ENCODE results near the gene LST1. TPM values are rescaled to one million over a fixed set of nuclear protein-coding genes. Genes with fewer than 3 reads are reported as not detected.
A peak's percentile ranks its signal among the peaks of the same experiment; 100 is the strongest.
"Not testable (repeated sequence)": the region's sequence is repeated elsewhere in the genome, so short reads cannot be mapped to it uniquely, and the experiment has no call there.

The LST1 gene
- total RNA-seq, 1 experiment from 2014 or later = 0.69 TPM

GRCh38 chr6:31548544-31548873, 37.6 kb upstream of the LST1 start (continued):
- TF ChIP-seq REST (IDR thresholded peaks at IDR 0.05; ENCODE audit: low read depth) = no peak

DNA sequence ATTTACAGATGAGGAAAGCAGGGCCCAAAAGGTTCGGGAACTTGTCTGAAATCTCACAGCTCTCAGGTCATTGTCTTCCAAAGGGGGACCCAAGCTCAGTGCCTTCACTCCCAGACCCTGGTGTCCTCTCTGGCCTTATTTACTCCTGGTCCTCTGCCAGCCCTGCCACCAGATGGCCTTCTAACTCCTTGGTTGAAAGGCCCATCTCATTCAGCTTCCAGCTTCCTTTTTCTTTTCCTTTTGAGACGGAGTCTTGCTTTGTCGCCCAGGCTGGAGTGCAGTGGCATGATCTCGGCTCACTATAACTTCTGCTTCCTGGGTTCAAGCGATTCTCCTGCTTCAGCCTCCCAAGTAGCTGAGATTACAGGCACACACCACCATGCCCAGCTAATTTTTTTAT, 34.7 kb upstream of the LST1 start:
- not testable (repeated sequence) for H3K27ac ChIP-seq (ENCODE audit: low read depth, low read length); H4K20me1 ChIP-seq (ENCODE audit: insufficient read depth); ATAC-seq; H3K9me3 ChIP-seq (ENCODE audit: control insufficient read depth in 1 of 2, insufficient read depth in 1 of 2, low read depth in 1 of 2, low read length in 2 of 2); H3K9me2 ChIP-seq (ENCODE audit: insufficient read depth); H3K4me2 ChIP-seq (ENCODE audit: low read length); H3K9ac ChIP-seq (ENCODE audit: low read length); H3K4me3 ChIP-seq (replicated peaks in 1 of 2; ENCODE audit: low read depth in 1 of 2, low read length in 2 of 2); BruUV-seq (replicated peaks); H3K27me3 ChIP-seq (ENCODE audit: insufficient read depth, low read length); H2AFZ ChIP-seq (ENCODE audit: low read depth, low read length, poor library complexity, severe bottlenecking); DNase-seq (ENCODE audit: low read depth, low spot score)
- TF ChIP-seq, protein P1, sequence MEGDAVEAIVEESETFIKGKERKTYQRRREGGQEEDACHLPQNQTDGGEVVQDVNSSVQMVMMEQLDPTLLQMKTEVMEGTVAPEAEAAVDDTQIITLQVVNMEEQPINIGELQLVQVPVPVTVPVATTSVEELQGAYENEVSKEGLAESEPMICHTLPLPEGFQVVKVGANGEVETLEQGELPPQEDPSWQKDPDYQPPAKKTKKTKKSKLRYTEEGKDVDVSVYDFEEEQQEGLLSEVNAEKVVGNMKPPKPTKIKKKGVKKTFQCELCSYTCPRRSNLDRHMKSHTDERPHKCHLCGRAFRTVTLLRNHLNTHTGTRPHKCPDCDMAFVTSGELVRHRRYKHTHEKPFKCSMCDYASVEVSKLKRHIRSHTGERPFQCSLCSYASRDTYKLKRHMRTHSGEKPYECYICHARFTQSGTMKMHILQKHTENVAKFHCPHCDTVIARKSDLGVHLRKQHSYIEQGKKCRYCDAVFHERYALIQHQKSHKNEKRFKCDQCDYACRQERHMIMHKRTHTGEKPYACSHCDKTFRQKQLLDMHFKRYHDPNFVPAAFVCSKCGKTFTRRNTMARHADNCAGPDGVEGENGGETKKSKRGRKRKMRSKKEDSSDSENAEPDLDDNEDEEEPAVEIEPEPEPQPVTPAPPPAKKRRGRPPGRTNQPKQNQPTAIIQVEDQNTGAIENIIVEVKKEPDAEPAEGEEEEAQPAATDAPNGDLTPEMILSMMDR (IDR thresholded peaks at IDR 0.05 in 2 of 3, conservative IDR thresholded peaks at IDR 0.05 in 1 of 3; ENCODE audit: borderline replicate concordance in 1 of 3, insufficient read depth in 1 of 3, low read depth in 2 of 3, low read length in 2 of 3) = peak in 2 of 3 experiments; percentile 36 to 39; a peak in 2 of 6 replicates
- H3K79me2 ChIP-seq (ENCODE audit: insufficient read depth, low read length) = peaks cover 23% of the 10 kb centered on the region
- peaks cover 8 to 17% of the 10 kb centered on the region in 2 experiments for H3K4me1 ChIP-seq (ENCODE audit: control insufficient read depth in 1 of 2, insufficient read depth in 2 of 2, low read length in 2 of 2)
- peaks cover 4 to 16% of the 10 kb centered on the region in 2 experiments; a peak in 2 of 4 replicates for H3K36me3 ChIP-seq (ENCODE audit: control insufficient read depth in 1 of 2, insufficient read depth in 2 of 2, low read length in 2 of 2)
- POLR2A ChIA-PET = interaction anchor here (1.1 to 1.8 kb wide), 2 partner anchors 10 to 47 kb away, joined by 5 to 6 read pairs; partner anchors contain the start of gene DDX39B
- intact Hi-C loops (cut with micrococcal nuclease) = loop anchor here (1.0 kb wide), 1 partner anchor 47 kb away; no protein-coding TSS in a partner anchor
- RAD21 ChIA-PET (ENCODE audit: low non-redundant PET in 1 of 2, low total read pairs in 2 of 2, uncharacterized antibody in 2 of 2, unreplicated experiment in 2 of 2) = interaction anchor here in 1 of 2 experiments (0.9 to 1.3 kb wide), 2 partner anchors 45 to 47 kb away, joined by 4 to 6 read pairs; no protein-coding TSS in a partner anchor
- CTCF ChIA-PET = interaction anchor here (1.0 to 2.1 kb wide), 4 partner anchors 35 to 51 kb away, joined by 3 to 52 read pairs (median 9); partner anchors contain the start of gene LST1

Data from HCT116 (cell line).